Vagina (tissue), 2 donors: ENCODE results near the gene TAF9B.

Experiments
- CTCF ChIP-seq, 3 experiments: fragments of 450-650 bp in 2 of 3; fragments of 200-600 bp in 1 of 3; sonication (generic) in 1 of 3; IDR thresholded peaks; one replicate each; pipeline ENCODE4 v1.5.1; 2017 to 2019; ENCODE audit warnings: antibody characterized with exemption in 3 of 3, mild to moderate bottlenecking in 2 of 3, moderate library complexity in 2 of 3
- POLR2A ChIP-seq, 2 donors: fragments of 450-650 bp; IDR thresholded peaks; one replicate each; pipeline ENCODE4 v1.6.1; 2017; ENCODE audit warnings: antibody characterized with exemption in 2 of 2, mild to moderate bottlenecking in 2 of 2, moderate library complexity in 2 of 2

- no peak for TF ChIP-seq CTCF (IDR thresholded peaks at IDR 0.05)
- TF ChIP-seq POLR2A (IDR thresholded peaks at IDR 0.05): no peak
Measured at GRCh38 chrX:78111140-78111931, 28.1 kb downstream of the TAF9B start.
